ENCODE data around the gene TNFAIP3.

TNFAIP3 gene

GRCh38 chr6:137919837-137920730 is 53.0 kb downstream of the TNFAIP3 start:
- TF ChIP-seq EZH2phosphoT487 (conservative IDR thresholded peaks at IDR 0.05; ENCODE audit: low read length) (no peak), CTCF (IDR thresholded peaks at IDR 0.05; ENCODE audit: insufficient read depth, low read length, poor library complexity, severe bottlenecking) (no peak)
- Histone ChIP-seq H3F3A (ENCODE audit: insufficient read depth) (no peaks in the 10 kb centered on the region), H3K36me3 (ENCODE audit: low read length) (no peaks in the 10 kb centered on the region), H3K4me3 (ENCODE audit: insufficient read depth, low read length, poor library complexity, severe bottlenecking) (no peak overlapping the region), H3K9me2 (replicated peaks; ENCODE audit: insufficient read depth, low read length) (no peaks in the 10 kb centered on the region), H3K79me2 (ENCODE audit: insufficient read depth, low read length) (no peaks in the 10 kb centered on the region), H3K4me2 (ENCODE audit: low read depth, low read length, poor library complexity, severe bottlenecking) (no peak overlapping the region), H4K20me1 (ENCODE audit: low read depth, low read length) (no peaks in the 10 kb centered on the region), H3K9me3 (ENCODE audit: insufficient read depth, low read length) (no peaks in the 10 kb centered on the region), H3K9ac (ENCODE audit: low read length) (no peak overlapping the region), H3K27me3 (ENCODE audit: low read length) (no peaks in the 10 kb centered on the region), H3K27ac (ENCODE audit: low read depth, low read length) (no peak overlapping the region), H2AFZ (ENCODE audit: low read depth, low read length, severe bottlenecking) (no peak overlapping the region)

- Histone ChIP-seq H2AFZ (ENCODE audit: low read depth, low read length, severe bottlenecking) (no peak overlapping the region), H3K27ac (ENCODE audit: low read depth, low read length) (no peak overlapping the region), H3F3A (ENCODE audit: insufficient read depth) (no peaks in the 10 kb centered on the region), H3K27me3 (ENCODE audit: low read length) (no peaks in the 10 kb centered on the region), H3K36me3 (ENCODE audit: low read length) (no peaks in the 10 kb centered on the region), H3K9ac (ENCODE audit: low read length) (no peak overlapping the region), H3K9me2 (replicated peaks; ENCODE audit: insufficient read depth, low read length) (no peaks in the 10 kb centered on the region), H4K20me1 (ENCODE audit: low read depth, low read length) (no peaks in the 10 kb centered on the region), H3K79me2 (ENCODE audit: insufficient read depth, low read length) (no peaks in the 10 kb centered on the region), H3K9me3 (ENCODE audit: insufficient read depth, low read length) (no peaks in the 10 kb centered on the region), H3K4me3 (ENCODE audit: insufficient read depth, low read length, poor library complexity, severe bottlenecking) (no peak overlapping the region), H3K4me2 (ENCODE audit: low read depth, low read length, poor library complexity, severe bottlenecking) (no peak overlapping the region)
- no peak for TF ChIP-seq EZH2phosphoT487 (conservative IDR thresholded peaks at IDR 0.05; ENCODE audit: low read length)
- no peak for TF ChIP-seq CTCF (IDR thresholded peaks at IDR 0.05; ENCODE audit: insufficient read depth, low read length, poor library complexity, severe bottlenecking)
These were observed 54.8 kb downstream of the TNFAIP3 start for GRCh38 chr6:137921823-137922222.

GRCh38 chr6:137923866-137924653 is 57.0 kb downstream of the TNFAIP3 start:
- no peaks in the 10 kb centered on the region for H3K79me2 ChIP-seq (ENCODE audit: insufficient read depth, low read length)
- H3K4me2 ChIP-seq (ENCODE audit: low read depth, low read length, poor library complexity, severe bottlenecking) = no peak overlapping the region
- H3K9me2 ChIP-seq (replicated peaks; ENCODE audit: insufficient read depth, low read length) = no peaks in the 10 kb centered on the region
- no peaks in the 10 kb centered on the region for H3K9me3 ChIP-seq (ENCODE audit: insufficient read depth, low read length)
- H3F3A ChIP-seq (ENCODE audit: insufficient read depth) = no peaks in the 10 kb centered on the region
- H3K9ac ChIP-seq (ENCODE audit: low read length) = no peak overlapping the region
- no peak for TF ChIP-seq CTCF (IDR thresholded peaks at IDR 0.05; ENCODE audit: insufficient read depth, low read length, poor library complexity, severe bottlenecking)
- no peaks in the 10 kb centered on the region for H3K36me3 ChIP-seq (ENCODE audit: low read length)
- no peak overlapping the region for H3K4me3 ChIP-seq (ENCODE audit: insufficient read depth, low read length, poor library complexity, severe bottlenecking)
- no peak overlapping the region for H3K27ac ChIP-seq (ENCODE audit: low read depth, low read length)
- H3K27me3 ChIP-seq (ENCODE audit: low read length) = no peaks in the 10 kb centered on the region
- no peak overlapping the region for H2AFZ ChIP-seq (ENCODE audit: low read depth, low read length, severe bottlenecking)
- H4K20me1 ChIP-seq (ENCODE audit: low read depth, low read length) = no peaks in the 10 kb centered on the region
